ENCODE data around the gene ZBTB7B.

DNA sequence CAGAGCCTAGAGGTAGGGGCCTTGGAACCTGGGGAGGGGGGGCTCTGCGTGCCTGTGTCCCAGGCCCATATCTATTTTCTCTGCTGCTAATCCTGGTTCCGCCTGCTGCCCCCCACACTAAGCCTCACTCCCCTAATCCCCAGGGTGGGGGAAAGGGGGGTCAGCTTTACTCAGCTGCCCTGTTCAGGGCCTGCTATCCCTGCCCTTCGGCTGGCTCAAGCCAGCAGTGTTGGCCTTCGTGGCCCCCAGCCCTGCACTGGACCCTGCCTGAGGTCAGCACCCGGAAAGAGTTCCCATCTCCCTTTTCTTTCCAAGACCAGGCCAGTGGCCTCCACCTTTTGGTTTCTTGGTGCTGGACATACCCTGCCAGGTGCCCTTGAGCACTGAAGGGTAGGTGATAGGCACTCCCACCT lies 8.4 kb downstream of the ZBTB7B start:
- TF ChIP-seq CTCF (conservative IDR thresholded peaks at IDR 0.05) (no peak), EZH2 (IDR thresholded peaks at IDR 0.05; ENCODE audit: low read depth) (no peak)

Measured in PC-9 (cell line).